Measurements from ENCODE around the gene IKZF2.

DNA sequence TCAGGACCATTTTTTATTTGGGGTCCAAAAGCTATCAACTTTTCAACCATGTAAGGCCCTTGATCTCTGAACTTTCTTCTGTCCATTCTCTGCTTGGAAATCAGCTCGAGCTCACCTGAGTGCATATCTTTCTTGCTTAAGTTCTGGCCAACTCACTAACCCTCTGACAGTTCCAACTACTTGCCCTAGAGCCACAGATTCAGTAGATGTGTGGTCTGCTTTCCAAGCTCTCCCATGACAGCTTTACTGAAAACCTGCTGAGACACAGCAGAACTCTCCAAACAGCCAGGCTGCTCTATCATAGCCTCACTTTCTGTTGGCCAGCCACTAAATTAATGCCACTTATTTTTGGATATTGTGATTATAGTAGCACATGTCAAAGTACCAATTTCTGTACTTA lies 21.2 kb upstream of the IKZF2 start:
- TF ChIP-seq CTCF (IDR thresholded peaks at IDR 0.05): no peak
- no peak for TF ChIP-seq POLR2A (IDR thresholded peaks at IDR 0.05)
